ENCODE results near the gene SP110.

DNA sequence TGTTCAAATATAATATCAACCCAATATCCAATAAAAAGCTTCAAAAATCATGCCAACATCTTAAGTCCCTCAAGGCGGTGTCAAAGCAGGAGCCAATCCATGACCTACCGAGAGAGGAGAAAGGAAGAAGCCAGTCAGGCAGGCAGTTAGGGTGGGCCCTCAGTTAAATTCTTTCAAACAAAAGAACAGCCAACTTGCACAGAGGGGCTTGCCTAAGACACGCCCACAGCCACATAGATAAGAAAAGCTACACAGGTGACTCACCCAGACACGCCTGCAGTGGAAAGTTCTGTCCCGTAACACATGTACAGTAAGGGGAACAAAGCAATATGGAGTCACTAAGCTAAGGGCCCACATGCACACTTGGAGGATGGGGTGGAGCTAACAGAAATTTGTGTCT is 61.3 kb downstream of the SP110 start:
- TF ChIP-seq EP300 (IDR thresholded peaks at IDR 0.05; ENCODE audit: borderline replicate concordance), result no peak
- no peak for TF ChIP-seq CEBPB (IDR thresholded peaks at IDR 0.05)
- TF ChIP-seq CREB1 (IDR thresholded peaks at IDR 0.05; ENCODE audit: low read depth), result no peak
- TF ChIP-seq TAF1 (IDR thresholded peaks at IDR 0.05; ENCODE audit: low read depth), result no peak
- no peak for TF ChIP-seq REST (IDR thresholded peaks at IDR 0.05; ENCODE audit: low read depth)
- no peak for TF ChIP-seq YY1 (IDR thresholded peaks at IDR 0.05; ENCODE audit: low read depth)
- TF ChIP-seq MAX (IDR thresholded peaks at IDR 0.05), result no peak
- TF ChIP-seq TCF12 (IDR thresholded peaks at IDR 0.05; ENCODE audit: low read depth), result no peak

Data from Ishikawa (cell line).